ENCODE results near the gene DCXR. TPM values are rescaled to one million over a fixed set of nuclear protein-coding genes. Genes with fewer than 3 reads are reported as not detected.

The DCXR gene
- total and polyA plus RNA-seq, 2 of the 13 experiments (the other 11 are each of a cell fraction or from before 2014, with no cell fraction given) = 287 to 311 TPM

- TF ChIP-seq TRAFD1 (CRISPR knock-in tag; IDR thresholded peaks at IDR 0.05; ENCODE audit: borderline replicate concordance) (no peak), AGO2 (optimal IDR thresholded peaks at IDR 0.05; ENCODE audit: low read depth, low read length) (peak; percentile 78), FOXO4 (CRISPR knock-in tag; conservative IDR thresholded peaks at IDR 0.05) (0 out of 2 replicates have a peak, but pooled peaks have one; percentile 56), POLR2AphosphoS5 (IDR thresholded peaks at IDR 0.05; ENCODE audit: low read depth, low read length) (peak; percentile 36; the same call in 1 of the 2 replicates)
Observed at GRCh38 chr17:82058855-82059249, 21.4 kb upstream of the DCXR start (continued).

- Histone ChIP-seq H3K4me2 (ENCODE audit: low read depth, low read length) (no peak overlapping the region), H3K4me1 (ENCODE audit: insufficient read depth, low read length) (peaks cover 42% of the 10 kb centered on the region), H3K9me3 (ENCODE audit: low read length) (no peaks in the 10 kb centered on the region), H4K20me1 (ENCODE audit: insufficient read depth, low read length) (no peaks in the 10 kb centered on the region), H3K4me3 (replicated peaks in 1 of 3; ENCODE audit: insufficient read depth in 1 of 3, low read depth in 2 of 3, low read length in 3 of 3) (no peak overlapping the region), H3K9ac (ENCODE audit: insufficient read depth, low read depth, low read length) (peak overlapping the region; percentile 5; the same call in 1 of the 2 replicates), H3K27ac (ENCODE audit: extremely low read length, insufficient read depth, low read length) (peak overlapping the region; percentile 91), H2AFZ (ENCODE audit: low read length) (no peak overlapping the region), H3K36me3 (replicated peaks in 1 of 2; ENCODE audit: control insufficient read depth in 1 of 2, insufficient read depth in 2 of 2, low read length in 2 of 2) (peaks cover 48 to 75% of the 10 kb centered on the region in 2 experiments), H3K27me3 (ENCODE audit: control insufficient read depth in 1 of 2, insufficient read depth in 2 of 2, low read length in 2 of 2) (no peaks in the 10 kb centered on the region), H3K79me2 (ENCODE audit: insufficient read depth, low read length) (peaks cover 4% of the 10 kb centered on the region)
- FAIRE-seq (no peak), DNase-seq (ENCODE audit: low spot score) (no peak), ATAC-seq (no peak)
- 99% methylated on average over 14 of the region's 17 CpGs for WGBS (ENCODE audit: low lambda C conversion rate)
- no TSS peak for BruUV-seq (replicated peaks)
- in situ Hi-C loops (cut with HindIII; ENCODE audit: extremely low pct_ligation_motif_present, low pct_unique_long_range_greater_than_20kb) = no loop called here
- intact Hi-C loops (cut with micrococcal nuclease; ENCODE audit: unreplicated experiment) = no loop called here
- CTCF ChIA-PET (ENCODE audit: low intra/inter-chr PET ratio, low total read pairs) = no interaction called here
- POLR2A ChIA-PET = interaction anchor here (1.0 to 1.7 kb wide), 3 partner anchors 21 to 44 kb away, joined by 4 to 6 read pairs (median 4); partner anchors contain the start of gene DCXR
- TF ChIP-seq FOXA1 (IDR thresholded peaks at IDR 0.05) (no peak), FOXA1 (CRISPR knock-in tag; IDR thresholded peaks at IDR 0.05) (no peak), NR3C1 (CRISPR knock-in tag; IDR thresholded peaks at IDR 0.05) (no peak), HNRNPL (IDR thresholded peaks at IDR 0.05; ENCODE audit: low read depth, low read length) (peak; percentile 80), ZNF670 (CRISPR knock-in tag; IDR thresholded peaks at IDR 0.05; ENCODE audit: borderline replicate concordance) (no peak), ZMYM3 (CRISPR knock-in tag; IDR thresholded peaks at IDR 0.05) (no peak), CBX5 (CRISPR knock-in tag; IDR thresholded peaks at IDR 0.05; ENCODE audit: borderline replicate concordance) (no peak), ZNF800 (CRISPR knock-in tag; IDR thresholded peaks at IDR 0.05) (no peak), MED1 (CRISPR knock-in tag; IDR thresholded peaks at IDR 0.05) (no peak), ZFAT (CRISPR knock-in tag; conservative IDR thresholded peaks at IDR 0.05) (no peak), MIXL1 (CRISPR knock-in tag; IDR thresholded peaks at IDR 0.05) (no peak), GABPA (IDR thresholded peaks at IDR 0.05; ENCODE audit: low read depth, low read length) (no peak), GABPA (CRISPR knock-in tag; IDR thresholded peaks at IDR 0.05; ENCODE audit: low read depth) (no peak), ZBTB46 (CRISPR knock-in tag; IDR thresholded peaks at IDR 0.05; ENCODE audit: borderline replicate concordance) (no peak)
Observed at GRCh38 chr17:82058230-82058854, 20.8 kb upstream of the DCXR start.
